ENCODE results near the gene IL32.
A peak's percentile ranks its signal among the peaks of the same experiment; 100 is the strongest.

The IL32 gene

DNA sequence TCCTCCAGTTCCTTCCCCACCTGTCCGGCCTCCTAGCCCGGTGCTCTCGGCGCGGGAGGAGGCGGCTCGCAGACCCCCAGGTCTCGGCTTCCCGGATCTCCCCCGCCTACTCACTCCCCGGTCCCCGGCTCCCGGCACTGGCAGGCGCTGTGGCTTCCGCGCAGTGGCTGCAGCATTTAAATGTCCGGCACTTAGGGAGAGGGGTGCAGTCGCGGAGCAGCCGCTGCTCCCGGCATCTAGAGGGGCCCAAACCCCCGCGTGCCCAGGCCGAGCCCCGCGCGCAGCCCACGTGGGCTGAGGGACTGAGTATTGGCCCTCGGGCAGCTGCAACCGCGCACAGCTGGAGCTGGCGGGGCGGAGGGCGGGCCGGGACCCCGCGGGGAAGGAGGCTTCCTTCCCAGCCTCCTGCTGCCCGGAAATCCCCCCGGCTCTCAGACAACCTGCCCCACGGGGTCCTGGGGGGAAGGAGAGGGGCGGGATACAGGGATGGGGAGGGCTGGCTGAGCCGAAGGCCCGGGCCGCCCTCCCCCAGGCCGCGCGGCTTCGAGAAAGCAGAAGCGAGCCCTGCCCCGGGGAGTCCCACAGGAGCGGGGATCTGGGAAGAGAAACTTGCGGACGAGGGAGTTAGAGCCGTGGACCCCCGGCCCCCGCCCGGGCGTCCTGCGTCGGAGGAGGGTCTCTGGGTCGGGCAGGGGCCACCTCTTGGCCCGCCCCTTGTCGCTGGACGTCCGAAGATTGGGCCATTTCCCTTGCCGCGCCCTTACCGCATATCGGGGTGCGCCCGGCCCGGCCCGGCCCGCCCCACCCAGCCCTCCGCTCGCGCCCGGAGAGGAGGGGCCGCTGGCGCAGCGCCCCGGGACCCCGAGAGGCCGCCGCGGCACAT lies 19.4 kb upstream of the IL32 start, which contains the start of gene MMP25:
MMP25 (plus strand) TSS at position 804 of the 883 bp plus-strand sequence. CDS start 357 bp downstream, outside the sequence.
- Histone ChIP-seq H3K4me1 (ENCODE audit: insufficient read depth, low read length, severe bottlenecking) (peaks cover 4% of the 10 kb centered on the region), H3K27ac (ENCODE audit: low read depth, low read length, poor library complexity, severe bottlenecking) (no peak within 1 kb of the TSS), H3K4me2 (ENCODE audit: low read length) (peak within 1 kb of the TSS; percentile 52; the same call in 1 of the 2 replicates), H3F3A (ENCODE audit: insufficient read depth, low read length) (no peaks in the 10 kb centered on the region), H3K36me3 (ENCODE audit: insufficient read depth, low read length) (no peaks in the 10 kb centered on the region), H3K9me2 (ENCODE audit: low read depth, low read length) (no peaks in the 10 kb centered on the region), H3K79me2 (ENCODE audit: insufficient read depth, low read length) (no peaks in the 10 kb centered on the region), H2AFZ (ENCODE audit: low read length) (no peak within 1 kb of the TSS), H3K27me3 (ENCODE audit: insufficient read depth, low read length) (no peaks in the 10 kb centered on the region), H3K9ac (ENCODE audit: low read length) (no peak within 1 kb of the TSS), H3K4me3 (ENCODE audit: low read depth, low read length, poor library complexity, severe bottlenecking) (no peak within 1 kb of the TSS), H3K9me3 (ENCODE audit: low read length) (no peaks in the 10 kb centered on the region), H4K20me1 (ENCODE audit: insufficient read depth, low read length) (no peaks in the 10 kb centered on the region)
- TF ChIP-seq, protein P1, sequence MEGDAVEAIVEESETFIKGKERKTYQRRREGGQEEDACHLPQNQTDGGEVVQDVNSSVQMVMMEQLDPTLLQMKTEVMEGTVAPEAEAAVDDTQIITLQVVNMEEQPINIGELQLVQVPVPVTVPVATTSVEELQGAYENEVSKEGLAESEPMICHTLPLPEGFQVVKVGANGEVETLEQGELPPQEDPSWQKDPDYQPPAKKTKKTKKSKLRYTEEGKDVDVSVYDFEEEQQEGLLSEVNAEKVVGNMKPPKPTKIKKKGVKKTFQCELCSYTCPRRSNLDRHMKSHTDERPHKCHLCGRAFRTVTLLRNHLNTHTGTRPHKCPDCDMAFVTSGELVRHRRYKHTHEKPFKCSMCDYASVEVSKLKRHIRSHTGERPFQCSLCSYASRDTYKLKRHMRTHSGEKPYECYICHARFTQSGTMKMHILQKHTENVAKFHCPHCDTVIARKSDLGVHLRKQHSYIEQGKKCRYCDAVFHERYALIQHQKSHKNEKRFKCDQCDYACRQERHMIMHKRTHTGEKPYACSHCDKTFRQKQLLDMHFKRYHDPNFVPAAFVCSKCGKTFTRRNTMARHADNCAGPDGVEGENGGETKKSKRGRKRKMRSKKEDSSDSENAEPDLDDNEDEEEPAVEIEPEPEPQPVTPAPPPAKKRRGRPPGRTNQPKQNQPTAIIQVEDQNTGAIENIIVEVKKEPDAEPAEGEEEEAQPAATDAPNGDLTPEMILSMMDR (IDR thresholded peaks at IDR 0.05; ENCODE audit: low read length): no peak
- no peak; the same call in 1 of the 2 replicates for TF ChIP-seq EZH2 (IDR thresholded peaks at IDR 0.05; ENCODE audit: borderline replicate concordance, low read length)

DNA sequence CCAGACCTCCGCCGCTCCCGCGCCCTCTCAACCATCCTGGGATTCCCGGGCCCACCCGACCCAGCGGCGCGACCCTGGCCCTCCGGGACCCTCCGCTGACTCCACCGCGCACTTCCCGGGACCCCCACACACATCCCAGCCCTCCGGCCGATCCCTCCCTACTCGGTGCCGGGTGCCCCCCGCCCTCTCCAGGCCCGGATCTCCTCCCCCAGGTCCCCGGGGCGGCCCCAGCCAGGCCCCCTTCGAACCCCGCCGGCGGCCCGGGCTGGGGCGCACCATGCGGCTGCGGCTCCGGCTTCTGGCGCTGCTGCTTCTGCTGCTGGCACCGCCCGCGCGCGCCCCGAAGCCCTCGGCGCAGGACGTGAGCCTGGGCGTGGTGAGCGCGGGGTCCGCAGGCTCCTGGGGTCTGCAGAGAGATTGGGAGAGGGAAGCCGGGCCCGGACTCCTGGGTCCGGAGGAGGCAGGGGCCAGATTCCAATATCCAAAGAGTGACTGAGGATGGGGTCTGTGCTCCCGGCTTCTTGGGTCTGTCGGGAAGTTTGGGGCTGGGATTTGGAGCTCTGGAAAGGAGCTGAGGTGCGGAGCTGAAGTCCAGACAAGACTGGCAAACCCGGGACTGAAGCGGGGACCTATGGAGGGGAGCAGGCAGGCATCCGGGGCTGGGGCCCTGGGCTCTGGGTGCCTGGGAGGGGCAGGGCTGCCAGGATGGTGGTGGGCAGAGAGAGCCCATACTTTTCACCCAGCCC lies 18.6 kb upstream of the IL32 start:
- Histone ChIP-seq H3K4me1 (ENCODE audit: insufficient read depth, low read length, severe bottlenecking) (peaks cover 4% of the 10 kb centered on the region), H3K4me3 (ENCODE audit: low read depth, low read length, poor library complexity, severe bottlenecking) (no peak overlapping the region), H4K20me1 (ENCODE audit: insufficient read depth, low read length) (no peaks in the 10 kb centered on the region), H3K9ac (ENCODE audit: low read length) (no peak overlapping the region), H3F3A (ENCODE audit: insufficient read depth, low read length) (no peaks in the 10 kb centered on the region), H3K79me2 (ENCODE audit: insufficient read depth, low read length) (no peaks in the 10 kb centered on the region), H3K9me3 (ENCODE audit: low read length) (no peaks in the 10 kb centered on the region), H3K27me3 (ENCODE audit: insufficient read depth, low read length) (no peaks in the 10 kb centered on the region), H3K27ac (ENCODE audit: low read depth, low read length, poor library complexity, severe bottlenecking) (no peak overlapping the region), H3K4me2 (ENCODE audit: low read length) (no peak overlapping the region), H3K36me3 (ENCODE audit: insufficient read depth, low read length) (no peaks in the 10 kb centered on the region), H2AFZ (ENCODE audit: low read length) (no peak overlapping the region), H3K9me2 (ENCODE audit: low read depth, low read length) (no peaks in the 10 kb centered on the region)
- no peak for TF ChIP-seq EZH2 (IDR thresholded peaks at IDR 0.05; ENCODE audit: borderline replicate concordance, low read length)
- TF ChIP-seq, protein P1 (IDR thresholded peaks at IDR 0.05; ENCODE audit: low read length): no peak

DNA sequence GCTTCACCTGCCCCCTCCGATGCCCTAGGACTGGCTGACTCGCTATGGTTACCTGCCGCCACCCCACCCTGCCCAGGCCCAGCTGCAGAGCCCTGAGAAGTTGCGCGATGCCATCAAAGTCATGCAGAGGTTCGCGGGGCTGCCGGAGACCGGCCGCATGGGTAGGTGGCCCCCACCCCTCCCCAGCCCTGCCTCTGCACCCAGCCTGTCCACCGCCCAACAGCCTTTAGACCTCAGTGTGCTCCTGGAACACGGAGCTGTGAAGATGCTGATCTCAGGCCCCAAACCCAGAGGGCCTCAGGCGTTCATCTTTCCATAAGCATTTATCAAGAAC lies 18.1 kb upstream of the IL32 start:
- no peaks in the 10 kb centered on the region for H3K79me2 ChIP-seq (ENCODE audit: insufficient read depth, low read length)
- H3F3A ChIP-seq (ENCODE audit: insufficient read depth, low read length): no peaks in the 10 kb centered on the region
- no peak overlapping the region for H2AFZ ChIP-seq (ENCODE audit: low read length)
- no peak for TF ChIP-seq EZH2 (IDR thresholded peaks at IDR 0.05; ENCODE audit: borderline replicate concordance, low read length)
- TF ChIP-seq, protein P1 (IDR thresholded peaks at IDR 0.05; ENCODE audit: low read length): no peak
- no peak overlapping the region for H3K27ac ChIP-seq (ENCODE audit: low read depth, low read length, poor library complexity, severe bottlenecking)
- H4K20me1 ChIP-seq (ENCODE audit: insufficient read depth, low read length): no peaks in the 10 kb centered on the region
- H3K9ac ChIP-seq (ENCODE audit: low read length): no peak overlapping the region
- H3K9me2 ChIP-seq (ENCODE audit: low read depth, low read length): no peaks in the 10 kb centered on the region
- no peaks in the 10 kb centered on the region for H3K36me3 ChIP-seq (ENCODE audit: insufficient read depth, low read length)
- H3K4me1 ChIP-seq (ENCODE audit: insufficient read depth, low read length, severe bottlenecking): peaks cover 4% of the 10 kb centered on the region
- no peak overlapping the region for H3K4me2 ChIP-seq (ENCODE audit: low read length)
- H3K4me3 ChIP-seq (ENCODE audit: low read depth, low read length, poor library complexity, severe bottlenecking): no peak overlapping the region
- H3K9me3 ChIP-seq (ENCODE audit: low read length): no peaks in the 10 kb centered on the region
- no peaks in the 10 kb centered on the region for H3K27me3 ChIP-seq (ENCODE audit: insufficient read depth, low read length)
